ENCODE measurements around the gene CHD2.

Gene CHD2

GRCh38 chr15:92959219-92959618, 59.1 kb downstream of the CHD2 start:
- no peak for DNase-seq (ENCODE audit: low spot score)

GRCh38 chr15:92960996-92961681, 61.0 kb downstream of the CHD2 start:
- no peak for DNase-seq (ENCODE audit: low spot score)

- DNase-seq (ENCODE audit: low spot score): no peak
Measured at GRCh38 chr15:92962914-92963313, 62.8 kb downstream of the CHD2 start.

GRCh38 chr15:92963794-92964193, 63.7 kb downstream of the CHD2 start:
- no peak for DNase-seq (ENCODE audit: low spot score)

GRCh38 chr15:92968926-92969651, 69.0 kb downstream of the CHD2 start:
- no peak for DNase-seq (ENCODE audit: low spot score)

GRCh38 chr15:92970656-92971055, 70.5 kb downstream of the CHD2 start:
- no peak for DNase-seq (ENCODE audit: low spot score)

GRCh38 chr15:92971081-92971480, 71.0 kb downstream of the CHD2 start:
- DNase-seq (ENCODE audit: low spot score): no peak

- no peak for DNase-seq (ENCODE audit: low spot score)
Measured at GRCh38 chr15:92971713-92972112, 71.6 kb downstream of the CHD2 start.

- DNase-seq (ENCODE audit: low spot score): no peak
Measured at GRCh38 chr15:92974183-92974915, 74.2 kb downstream of the CHD2 start.

GRCh38 chr15:92979011-92979701, 79.0 kb downstream of the CHD2 start:
- no peak for DNase-seq (ENCODE audit: low spot score)

- DNase-seq (ENCODE audit: low spot score): no peak
Measured at GRCh38 chr15:92981333-92981732, 81.2 kb downstream of the CHD2 start.

- no peak for DNase-seq (ENCODE audit: low spot score)
Measured at GRCh38 chr15:92984161-92984560, 84.0 kb downstream of the CHD2 start.

- DNase-seq (ENCODE audit: low spot score): no peak
Measured at GRCh38 chr15:92989470-92989869, 89.3 kb downstream of the CHD2 start.

- DNase-seq (ENCODE audit: low spot score): no peak
Measured at GRCh38 chr15:92990031-92990430, 89.9 kb downstream of the CHD2 start.

- DNase-seq (ENCODE audit: low spot score): no peak
Measured at GRCh38 chr15:92992720-92993119, 92.6 kb downstream of the CHD2 start.

GRCh38 chr15:92997821-92998220, 97.7 kb downstream of the CHD2 start:
- DNase-seq (ENCODE audit: low spot score): no peak

GRCh38 chr15:93001156-93001555, 101.0 kb downstream of the CHD2 start:
- DNase-seq (ENCODE audit: low spot score): no peak

- no peak for DNase-seq (ENCODE audit: low spot score)
Measured at GRCh38 chr15:93001881-93002280, 101.8 kb downstream of the CHD2 start.

- no peak for DNase-seq (ENCODE audit: low spot score)
Measured at GRCh38 chr15:93005133-93005532, 105.0 kb downstream of the CHD2 start.

- no peak for DNase-seq (ENCODE audit: low spot score)
Measured at GRCh38 chr15:93007994-93008393, 107.9 kb downstream of the CHD2 start.

GRCh38 chr15:93012786-93013185, 112.7 kb downstream of the CHD2 start:
- DNase-seq (ENCODE audit: low spot score): no peak

- DNase-seq (ENCODE audit: low spot score): no peak
Measured at GRCh38 chr15:93017526-93017925, 117.4 kb downstream of the CHD2 start.

All from SK-N-DZ (cell line).